K562 (cell line): Measurements from ENCODE around the gene ADRB2. TPM values are rescaled to one million over a fixed set of nuclear protein-coding genes. Genes with fewer than 3 reads are reported as not detected.

Experiments used
- ATAC-seq: fragments of 200-7000 bp; cut with Tn5 transposase; 3 replicates; pipeline ENCODE4 v1.9.1; 2020; ENCODE audit warnings: moderate library complexity
- BruUV-seq: library from RNA; stranded (reverse); fragments of 400-500 nt; replicated peaks from 2 replicates; lab custom pipeline; 2021; lab: Mats Ljungman, UMichigan
- CTCF ChIA-PET: fragments of 300-600 bp; formaldehyde crosslinking; extraction: SDS; loops from one replicate; lab custom pipeline; 2021; ENCODE audit warnings: low intra/inter-chr PET ratio; lab: Yijun Ruan, JAX
- POLR2A ChIA-PET: fragments of 300-600, 350-650 bp; sonication (Branson Sonifier 250); formaldehyde crosslinking; extraction: SDS; loops from one replicate; lab custom pipeline; 2021; ENCODE audit warnings: antibody characterized with exemption, inconsistent platforms; lab: Yijun Ruan, JAX
- DNase-seq, 4 experiments: peaks; one replicate each; pipeline versions ENCODE4 v3.0.0 to v3.0.0-alpha.2; 2011 to 2018; ENCODE audit warnings: low spot score in 3 of 4, mixed read lengths in 3 of 4; ENCODE audit errors: extremely low read depth in 1 of 4
- FAIRE-seq: peaks from 2 replicates; lab custom pipeline; 2011; peaks lifted over from hg19 to GRCh38; lab: Jason Lieb, UNC
- H2AFZ ChIP-seq: 2 replicates; pipeline ENCODE4 v1.6.0; 2011; ENCODE audit warnings: low read depth, low read length, control low read depth, inconsistent platforms
- H3K27ac ChIP-seq: fragments of 200-600 bp; 3 replicates; pipeline ENCODE4 v1.8.0; 2011; ENCODE audit warnings: low read depth, mild to moderate bottlenecking, control low read depth, inconsistent platforms, low read length, moderate library complexity, mixed read lengths; ENCODE audit errors: extremely low read depth
- H3K27me3 ChIP-seq, 2 experiments: fragments of 300-600 bp in 1 of 2; 2 replicates in 1 of 2; 3 replicates in 1 of 2; pipeline versions ENCODE4 v1.6.0 to v1.8.0; 2011; ENCODE audit warnings: inconsistent platforms in 2 of 2, low read length in 2 of 2, mild to moderate bottlenecking in 1 of 2, mixed read lengths in 1 of 2, moderate library complexity in 1 of 2; ENCODE audit not compliant: control insufficient read depth in 2 of 2, insufficient read depth in 2 of 2
- H3K36me3 ChIP-seq: fragments of 300-600 bp; 3 replicates; pipeline ENCODE4 v1.8.0; 2011; ENCODE audit warnings: mild to moderate bottlenecking, low read length, inconsistent platforms; ENCODE audit not compliant: control insufficient read depth, insufficient read depth
- H3K4me1 ChIP-seq, 2 experiments: fragments of 200-600 bp in 1 of 2; replicated peaks in 1 of 2; 2 replicates in 1 of 2; 3 replicates in 1 of 2; pipeline versions ENCODE4 v1.5.1 to v1.8.0; 2011; ENCODE audit warnings: inconsistent platforms in 2 of 2, low read length in 2 of 2, mild to moderate bottlenecking in 1 of 2, mixed read lengths in 1 of 2, moderate library complexity in 1 of 2; ENCODE audit not compliant: control insufficient read depth in 2 of 2, insufficient read depth in 2 of 2
- H3K4me2 ChIP-seq: 2 replicates; pipeline ENCODE4 v1.6.1; 2011; ENCODE audit warnings: low read length, control low read depth, inconsistent platforms, mixed read lengths; ENCODE audit not compliant: insufficient read depth
- H3K4me3 ChIP-seq: fragments of 200-600 bp; sonication (generic), shearing (Covaris generic); 2 replicates; pipeline ENCODE4 v1.5.1; 2016; ENCODE audit warnings: control low read depth, inconsistent platforms
- H3K79me2 ChIP-seq: fragments of 200-600 bp; 3 replicates; pipeline ENCODE4 v1.8.0; 2011; ENCODE audit warnings: low read length, inconsistent platforms; ENCODE audit not compliant: control insufficient read depth, insufficient read depth
- H3K9ac ChIP-seq, 2 experiments: 2 replicates each; pipeline versions ENCODE4 v1.6.0 to v1.6.1; 2011; ENCODE audit warnings: low read depth in 2 of 2, low read length in 2 of 2, control low read depth in 1 of 2, inconsistent platforms in 1 of 2, mild to moderate bottlenecking in 1 of 2, mixed read lengths in 1 of 2; ENCODE audit not compliant: insufficient read depth in 1 of 2
- H3K9me1 ChIP-seq: one replicate; pipeline ENCODE4 v1.6.0; 2011; ENCODE audit warnings: inconsistent platforms, mild to moderate bottlenecking, low read length, moderate library complexity; ENCODE audit not compliant: control insufficient read depth, insufficient read depth
- H3K9me3 ChIP-seq: replicated peaks from 2 replicates; pipeline ENCODE4 v1.5.1; 2011; ENCODE audit warnings: low read depth, low read length, inconsistent platforms; ENCODE audit not compliant: control insufficient read depth, insufficient read depth
- H4K20me1 ChIP-seq: replicated peaks from 2 replicates; pipeline ENCODE4 v1.6.1; 2011; ENCODE audit warnings: low read length, inconsistent platforms, mixed read lengths; ENCODE audit not compliant: control insufficient read depth, insufficient read depth
- MTA1 ChIP-seq: fragments of 450-650 bp; IDR thresholded peaks from 2 replicates; pipeline ENCODE4 v1.6.1; 2017; ENCODE audit warnings: borderline replicate concordance
- PATZ1 ChIP-seq: fragments of 250-450 bp; sonication (Bioruptor Pico); IDR thresholded peaks from 2 replicates; pipeline ENCODE4 v1.5.0; 2020; ENCODE audit warnings: mild to moderate bottlenecking, borderline replicate concordance
- POLR2AphosphoS5 ChIP-seq: IDR thresholded peaks from 2 replicates; pipeline ENCODE4 v1.6.1; 2011; ENCODE audit warnings: mild to moderate bottlenecking, low read depth, low read length, moderate library complexity; ENCODE audit not compliant: control insufficient read depth, insufficient read depth
- RBM25 ChIP-seq: fragments of 200-400 bp; formaldehyde crosslinking; IDR thresholded peaks from 2 replicates; pipeline ENCODE4 v1.6.1; 2018; ENCODE audit warnings: low read length, low read depth, moderate library complexity; ENCODE audit not compliant: severe bottlenecking
- ZBTB5 ChIP-seq: fragments of 450-650 bp; IDR thresholded peaks from 2 replicates; pipeline ENCODE4 v1.6.1; 2017; ENCODE audit warnings: antibody characterized with exemption
- WGBS: fragments of 100-300 bp; shearing (Covaris generic); methylation state at CpG from one replicate; pipeline ENCODE4 v1.1.6; 2016; ENCODE audit warnings: low coverage, mixed read lengths; ENCODE audit not compliant: insufficient coverage; ENCODE audit errors: missing lambda C conversion rate; 5-methylcytosine and 5-hydroxymethylcytosine counted together
- in situ Hi-C: fragments of 300-500 bp; cut with MboI; formaldehyde crosslinking; loops from 4 replicates; pipeline ENCODE4 v1.15.0; 2018; ENCODE audit warnings: inconsistent platforms, mixed read lengths
- intact Hi-C: fragments of 100-400 bp; cut with micrococcal nuclease; formaldehyde crosslinking; loops from 2 replicates; pipeline ENCODE4 v1.14.2; 2022
- polyA plus RNA-seq, 8 experiments: library from polyadenylated mRNA; depleted of rRNA in 4 of 8; stranded (reverse) in 5 of 8; unstranded in 3 of 8; fragments of >200 nt; fragmentation: Nextera tagmentation in 2 of 8; fragmentation: Illumina TruSeq in 1 of 8; extraction: Ambion mirVana in 2 of 8; extraction: Trizol in 1 of 8; gene quantifications; 2 replicates each; pipeline versions ENCODE4 v1.2.1 to v1.2.3, GENCODE V29; 2011 to 2014; ENCODE audit warnings: inconsistent platforms in 1 of 8, missing spikeins in 1 of 8
- total RNA-seq, 7 experiments: library from RNA; depleted of rRNA in 6 of 7; stranded (reverse); fragments of >200 nt in 6 of 7; fragmentation: Illumina TruSeq in 2 of 7; extraction: Trizol in 2 of 7; gene quantifications; 2 replicates each; pipeline versions ENCODE4 v1.2.1 to v1.2.3, GENCODE V29; 2011 to 2021; ENCODE audit warnings: low replicate concordance in 1 of 7

ADRB2 gene
- total and polyA plus RNA-seq, 9 of the 15 experiments (the other 6 are each of a cell fraction or from before 2014, with no cell fraction given): 0.01 to 0.18 (median 0.04) TPM; not detected in 2

GRCh38 chr5:148837383-148837782 lies 11.0 kb downstream of the ADRB2 start:
- no peak for TF ChIP-seq POLR2AphosphoS5
- peak; percentile 33 for TF ChIP-seq RBM25
- TF ChIP-seq ZBTB5: no peak
- no peak for TF ChIP-seq MTA1
- no peak for TF ChIP-seq PATZ1 (CRISPR knock-in tag)
- H3K4me3 ChIP-seq: no peak overlapping the region
- POLR2A ChIA-PET: no interaction called here
- H2AFZ ChIP-seq: no peak overlapping the region
- DNase-seq (no peak), ATAC-seq (no peak), FAIRE-seq (no peak)
- no peak overlapping the region for H3K27ac ChIP-seq
- no peaks in the 10 kb centered on the region for H3K36me3 ChIP-seq
- intact Hi-C loops (loop anchor here (10.0 kb wide), 1 partner anchor 157 kb away; no protein-coding TSS in a partner anchor), in situ Hi-C loops (no loop called here)
- peaks cover 20 to 31% of the 10 kb centered on the region in 2 experiments; a peak in 4 of 5 replicates for H3K27me3 ChIP-seq
- no peaks in the 10 kb centered on the region for H3K4me1 ChIP-seq
- H3K9me3 ChIP-seq: no peaks in the 10 kb centered on the region
- H3K9ac ChIP-seq: no peak overlapping the region
- no peaks in the 10 kb centered on the region for H4K20me1 ChIP-seq
- BruUV-seq: no TSS peak
- WGBS: 0% methylated on average over 3 of the region's 3 CpGs
- H3K4me2 ChIP-seq: no peak overlapping the region
- no peaks in the 10 kb centered on the region for H3K9me1 ChIP-seq
- H3K79me2 ChIP-seq: no peaks in the 10 kb centered on the region
- CTCF ChIA-PET: no interaction called here
